OCI-LY3 (cell line): ENCODE data around the gene ABHD12.

ENCODE experiments used
- H2AFZ ChIP-seq: fragments of 200-600, 300-600 bp; shearing (Covaris generic); 2 replicates; pipeline ENCODE4 v1.6.0; 2014; ENCODE audit warnings: antibody characterized with exemption, low read depth, low read length
- H3K27ac ChIP-seq: fragments of 200-600, 300-600 bp; sonication (generic); 2 replicates; pipeline ENCODE4 v1.5.1; 2014; ENCODE audit warnings: mild to moderate bottlenecking, low read length, moderate library complexity, mixed read lengths
- H3K27me3 ChIP-seq: fragments of 200-600, 300-600 bp; sonication (generic); 2 replicates; pipeline ENCODE4 v1.6.1; 2014; ENCODE audit warnings: low read depth, low read length, mixed read lengths
- H3K36me3 ChIP-seq: fragments of 200-600, 300-600 bp; sonication (generic); replicated peaks from 2 replicates; pipeline ENCODE3; 2014; ENCODE audit warnings: low read depth, low read length, mixed read lengths
- H3K4me1 ChIP-seq: fragments of 300-600, 200-600 bp; sonication (generic); 2 replicates; pipeline ENCODE4 v1.6.1; 2014; ENCODE audit warnings: low read length, mixed read lengths
- H3K4me2 ChIP-seq: fragments of 200-600, 300-600 bp; sonication (generic); 2 replicates; pipeline ENCODE4 v1.6.1; 2014; ENCODE audit warnings: low read length, mixed read lengths
- H3K4me3 ChIP-seq: fragments of 300-600, 200-600 bp; sonication (generic); 2 replicates; pipeline ENCODE4 v1.5.1; 2014; ENCODE audit warnings: antibody characterized with exemption, mild to moderate bottlenecking, low read length, moderate library complexity
- H3K79me2 ChIP-seq: fragments of 300-600, 200-600 bp; shearing (Covaris generic); 2 replicates; pipeline ENCODE4 v1.6.1; 2014; ENCODE audit warnings: mild to moderate bottlenecking, low read length, mixed read lengths
- H3K9ac ChIP-seq: fragments of 300-600, 200-600 bp; shearing (Covaris generic); 2 replicates; pipeline ENCODE4 v1.6.0; 2014; ENCODE audit warnings: mild to moderate bottlenecking, low read length, moderate library complexity
- H3K9me3 ChIP-seq: fragments of 200-600, 300-600 bp; shearing (Covaris generic); 2 replicates; pipeline ENCODE4 v1.6.1; 2014; ENCODE audit warnings: low read length, mixed read lengths; ENCODE audit not compliant: insufficient read depth
- H4K20me1 ChIP-seq: fragments of 200-600, 300-600 bp; sonication (generic); 2 replicates; pipeline ENCODE4 v1.6.1; 2016; ENCODE audit warnings: low read length, mixed read lengths; ENCODE audit not compliant: insufficient read depth
- CTCF ChIP-seq: fragments of 200-600, 300-600 bp; sonication (generic); IDR thresholded peaks from 2 replicates; pipeline ENCODE4 v1.5.1; 2014; ENCODE audit warnings: antibody characterized with exemption, low read length, low read depth
- EZH2phosphoT487 ChIP-seq: fragments of 200-600 bp; shearing (Covaris generic); IDR thresholded peaks from 2 replicates; pipeline ENCODE4 v1.6.1; 2018; ENCODE audit warnings: antibody characterized with exemption, mixed run types, low read depth

ABHD12 gene

GRCh38 chr20:25297141-25297905, 93.3 kb downstream of the ABHD12 start:
- Histone ChIP-seq H3K4me2 (peak overlapping the region; percentile 64), H3K79me2 (no peaks in the 10 kb centered on the region), H3K9ac (peak overlapping the region; percentile 42; the same call in 1 of the 2 replicates), H3K4me1 (peaks cover 27% of the 10 kb centered on the region), H3K36me3 (peaks cover 17% of the 10 kb centered on the region), H4K20me1 (no peaks in the 10 kb centered on the region), H3K9me3 (no peaks in the 10 kb centered on the region), H3K27me3 (no peaks in the 10 kb centered on the region), H3K4me3 (peak overlapping the region; percentile 17; the same call in 1 of the 2 replicates), H3K27ac (peak overlapping the region; percentile 67), H2AFZ (no peak overlapping the region)
- TF ChIP-seq CTCF, result no peak
- TF ChIP-seq EZH2phosphoT487, result no peak

GRCh38 chr20:25296094-25297093, 94.2 kb downstream of the ABHD12 start:
- Histone ChIP-seq H3K4me1 (peaks cover 27% of the 10 kb centered on the region), H3K27me3 (no peaks in the 10 kb centered on the region), H3K9ac (peak overlapping the region; percentile 42; the same call in 1 of the 2 replicates), H3K27ac (peak overlapping the region; percentile 67), H3K79me2 (no peaks in the 10 kb centered on the region), H4K20me1 (no peaks in the 10 kb centered on the region), H3K4me3 (peak overlapping the region; percentile 17; the same call in 1 of the 2 replicates), H3K36me3 (peaks cover 14% of the 10 kb centered on the region), H3K9me3 (no peaks in the 10 kb centered on the region), H3K4me2 (peak overlapping the region; percentile 64), H2AFZ (no peak overlapping the region)
- TF ChIP-seq CTCF (peak; percentile 43), EZH2phosphoT487 (no peak)

- Histone ChIP-seq H3K79me2 (no peaks in the 10 kb centered on the region), H2AFZ (no peak overlapping the region), H3K9ac (no peak overlapping the region), H3K4me1 (peaks cover 27% of the 10 kb centered on the region), H3K4me2 (no peak overlapping the region), H4K20me1 (no peaks in the 10 kb centered on the region), H3K27ac (peak overlapping the region; percentile 15; the same call in 1 of the 2 replicates), H3K27me3 (no peaks in the 10 kb centered on the region), H3K9me3 (no peaks in the 10 kb centered on the region), H3K36me3 (peaks cover 12% of the 10 kb centered on the region), H3K4me3 (no peak overlapping the region)
- TF ChIP-seq CTCF (no peak), EZH2phosphoT487 (no peak)
These were observed 95.1 kb downstream of the ABHD12 start for GRCh38 chr20:25295386-25296093.
